HepG2 (cell line): ENCODE measurements around the gene RMRP. TPM values are rescaled to one million over a fixed set of nuclear protein-coding genes. Genes with fewer than 3 reads are reported as not detected.

ENCODE experiments used
- ATAC-seq: fragments of 200-7000 bp; cut with Tn5 transposase; 3 replicates; pipeline ENCODE4 v1.9.1; 2020; ENCODE audit warnings: mild to moderate bottlenecking, moderate library complexity
- BruUV-seq: library from RNA; stranded (reverse); fragments of 400-500 nt; replicated peaks from 2 replicates; lab custom pipeline; 2021; lab: Mats Ljungman, UMichigan
- CTCF ChIA-PET: fragments of 300-600 bp; formaldehyde crosslinking; extraction: SDS; loops from one replicate; lab custom pipeline; 2021; ENCODE audit warnings: low total read pairs, inconsistent platforms, low intra/inter-chr PET ratio; lab: Yijun Ruan, JAX
- POLR2A ChIA-PET: fragments of 350-600 bp; sonication (Branson Sonifier 250); formaldehyde crosslinking; loops from one replicate; lab custom pipeline; 2020; ENCODE audit warnings: antibody characterized with exemption, inconsistent platforms; lab: Yijun Ruan, JAX
- DNase-seq: peaks from one replicate; pipeline ENCODE4 v3.0.0-alpha.2; 2015; ENCODE audit warnings: low spot score
- FAIRE-seq: peaks from 3 replicates; lab custom pipeline; 2011; peaks lifted over from hg19 to GRCh38; lab: Jason Lieb, UNC
- H2AFZ ChIP-seq: one replicate; pipeline ENCODE4 v1.6.1; 2011; ENCODE audit warnings: low read length, inconsistent platforms
- H3K27ac ChIP-seq: fragments of 300-600 bp; 3 replicates; pipeline ENCODE4 v1.8.0; 2011; ENCODE audit warnings: mixed run types, mild to moderate bottlenecking, mixed read lengths, low read length, inconsistent platforms; ENCODE audit not compliant: insufficient read depth; ENCODE audit errors: extremely low read length
- H3K27me3 ChIP-seq, 2 experiments: fragments of 200-600 bp in 1 of 2; 2 replicates in 1 of 2; 3 replicates in 1 of 2; pipeline versions ENCODE4 v1.6.0 to v1.8.0; 2011; ENCODE audit warnings: low read length in 2 of 2, mild to moderate bottlenecking in 2 of 2, moderate library complexity in 2 of 2, inconsistent platforms in 1 of 2; ENCODE audit not compliant: insufficient read depth in 2 of 2, control insufficient read depth in 1 of 2
- H3K36me3 ChIP-seq, 2 experiments: fragments of 200-600 bp in 1 of 2; replicated peaks in 1 of 2; 2 replicates in 1 of 2; 3 replicates in 1 of 2; pipeline versions ENCODE4 v1.5.1 to v1.8.0; 2011; ENCODE audit warnings: low read length in 2 of 2, inconsistent platforms in 1 of 2; ENCODE audit not compliant: insufficient read depth in 2 of 2, control insufficient read depth in 1 of 2
- H3K4me1 ChIP-seq: 2 replicates; pipeline ENCODE4 v1.5.1; 2012; ENCODE audit warnings: low read length, inconsistent platforms; ENCODE audit not compliant: insufficient read depth
- H3K4me2 ChIP-seq: 2 replicates; pipeline ENCODE4 v1.6.0; 2011; ENCODE audit warnings: low read depth, low read length, inconsistent platforms
- H3K4me3 ChIP-seq, 3 experiments: fragments of 200-600 bp in 1 of 3; sonication (generic), shearing (Covaris generic) in 1 of 3; replicated peaks in 1 of 3; 2 replicates each; pipeline ENCODE4 v1.5.1; 2011 to 2016; ENCODE audit warnings: low read length in 3 of 3, inconsistent platforms in 2 of 3, low read depth in 2 of 3, mild to moderate bottlenecking in 2 of 3, control low read depth in 1 of 3, mixed read lengths in 1 of 3; ENCODE audit not compliant: insufficient read depth in 1 of 3
- H3K79me2 ChIP-seq: one replicate; pipeline ENCODE4 v1.6.1; 2011; ENCODE audit warnings: low read length, inconsistent platforms; ENCODE audit not compliant: insufficient read depth
- H3K9ac ChIP-seq: 2 replicates; pipeline ENCODE4 v1.6.0; 2011; ENCODE audit warnings: mild to moderate bottlenecking, low read depth, low read length, inconsistent platforms; ENCODE audit not compliant: insufficient read depth
- H3K9me3 ChIP-seq: 2 replicates; pipeline ENCODE4 v1.5.1; 2012; ENCODE audit warnings: mild to moderate bottlenecking, low read length
- H4K20me1 ChIP-seq: 2 replicates; pipeline ENCODE4 v1.6.0; 2011; ENCODE audit warnings: inconsistent platforms, mild to moderate bottlenecking, low read length, moderate library complexity; ENCODE audit not compliant: insufficient read depth
- CBX1 ChIP-seq: IDR thresholded peaks from one replicate; pipeline ENCODE4 v1.6.1; 2016; ENCODE audit warnings: antibody characterized with exemption, low read depth
- DMAP1 ChIP-seq: IDR thresholded peaks from 2 replicates; pipeline ENCODE4 v1.6.1; 2016
- JUN ChIP-seq: sonication (generic); formaldehyde crosslinking; IDR thresholded peaks from 2 replicates; pipeline ENCODE4 v1.4.0; 2020; ENCODE audit warnings: mild to moderate bottlenecking, missing genetic modification reagents
- MAFK ChIP-seq, 2 experiments: IDR thresholded peaks in 1 of 2; conservative IDR thresholded peaks in 1 of 2; 2 replicates each; pipeline ENCODE4 v1.6.1; 2011; ENCODE audit warnings: improper control_type of control experiment in 2 of 2, low read length in 2 of 2
- MAZ ChIP-seq, 2 experiments: sonication (generic) in 1 of 2; formaldehyde crosslinking in 1 of 2; IDR thresholded peaks; 2 replicates each; pipeline versions ENCODE4 v1.5.0 to v1.6.1; 2012 to 2020; ENCODE audit warnings: low read depth in 2 of 2, mild to moderate bottlenecking in 2 of 2, borderline replicate concordance in 1 of 2, improper control_type of control experiment in 1 of 2, low read length in 1 of 2, missing genetic modification reagents in 1 of 2, moderate library complexity in 1 of 2
- RBM39 ChIP-seq: fragments of 200-400 bp; formaldehyde crosslinking; IDR thresholded peaks from one replicate; pipeline ENCODE4 v1.6.1; 2018; ENCODE audit warnings: antibody characterized with exemption, mild to moderate bottlenecking, low read depth, low read length; ENCODE audit not compliant: poor library complexity, severe bottlenecking
- RCOR2 ChIP-seq: IDR thresholded peaks from 2 replicates; pipeline ENCODE4 v1.6.1; 2016; ENCODE audit warnings: missing biosample characterization, missing genetic modification reagents
- RFXANK ChIP-seq: IDR thresholded peaks from 2 replicates; pipeline ENCODE4 v1.6.1; 2016
- SPEN ChIP-seq: sonication (generic); formaldehyde crosslinking; IDR thresholded peaks from 2 replicates; pipeline ENCODE4 v1.5.1; 2020; ENCODE audit warnings: low read depth, mild to moderate bottlenecking, missing genetic modification reagents
- TBX3 ChIP-seq: fragments of 450-650 bp; IDR thresholded peaks from 2 replicates; pipeline ENCODE4 v1.6.1; 2017; ENCODE audit warnings: antibody characterized with exemption, mild to moderate bottlenecking, inconsistent platforms, borderline replicate concordance
- THYN1 ChIP-seq: sonication (generic); formaldehyde crosslinking; IDR thresholded peaks from 2 replicates; pipeline ENCODE4 v1.8.1; 2023; ENCODE audit warnings: low read depth, mild to moderate bottlenecking, moderate library complexity, missing genetic modification reagents, borderline replicate concordance
- ZBTB42 ChIP-seq: sonication (generic); formaldehyde crosslinking; IDR thresholded peaks from 2 replicates; pipeline ENCODE4 v1.5.0; 2020; ENCODE audit warnings: mild to moderate bottlenecking, missing genetic modification reagents
- ZKSCAN8 ChIP-seq: IDR thresholded peaks from 2 replicates; pipeline ENCODE4 v1.6.1; 2016; ENCODE audit warnings: borderline replicate concordance, missing genetic modification reagents, missing compliant biosample characterization
- ZNF484 ChIP-seq: sonication (generic); formaldehyde crosslinking; IDR thresholded peaks from 2 replicates; pipeline ENCODE4 v1.5.1; 2020; ENCODE audit warnings: mild to moderate bottlenecking, low read depth, missing genetic modification reagents, borderline replicate concordance
- ZNF773 ChIP-seq: sonication (generic); formaldehyde crosslinking; IDR thresholded peaks from 2 replicates; pipeline ENCODE4 v1.4.0; 2020; ENCODE audit warnings: missing genetic modification reagents, borderline replicate concordance
- ZNF839 ChIP-seq: sonication (generic); formaldehyde crosslinking; IDR thresholded peaks from 2 replicates; pipeline ENCODE4 v1.4.0; 2020; ENCODE audit warnings: missing genetic modification reagents, mild to moderate bottlenecking, borderline replicate concordance
- WGBS: methylation state at CpG from one replicate; pipeline ENCODE4 v1.1.6; 2017; ENCODE audit warnings: low lambda C conversion rate; 5-methylcytosine and 5-hydroxymethylcytosine counted together
- in situ Hi-C: cut with HindIII; loops from 2 replicates; pipeline ENCODE4 v1.10.0; 2017; ENCODE audit warnings: low pct_unique_long_range_greater_than_20kb; ENCODE audit not compliant: extremely low pct_ligation_motif_present
- intact Hi-C: fragments of 100-400 bp; cut with micrococcal nuclease; formaldehyde crosslinking; loops from one replicate; pipeline ENCODE4 v1.10.0; 2022; ENCODE audit not compliant: unreplicated experiment
- polyA plus RNA-seq, 8 experiments: library from polyadenylated mRNA; depleted of rRNA in 3 of 8; stranded (reverse) in 7 of 8; unstranded in 1 of 8; fragments of >200 nt; fragmentation: Illumina TruSeq in 4 of 8; extraction: Trizol in 4 of 8; gene quantifications; 2 replicates each; pipeline versions ENCODE4 v1.2.1 to v1.2.3, GENCODE V29; 2011 to 2016; ENCODE audit warnings: low read depth in 4 of 8, missing spikeins in 1 of 8, mixed read lengths in 1 of 8; ENCODE audit not compliant: insufficient read depth in 1 of 8
- total RNA-seq, 5 experiments: library from RNA; depleted of rRNA; stranded (reverse); fragments of >200 nt; fragmentation: Illumina TruSeq; extraction: Trizol; gene quantifications; 2 replicates each; pipeline ENCODE4 v1.2.3, GENCODE V29; 2016; ENCODE audit warnings: low read depth in 1 of 5
- TF ChIP-seq, protein P1 (sequence below): sonication (generic); formaldehyde crosslinking; conservative IDR thresholded peaks from 2 replicates; pipeline ENCODE4 v1.5.0; 2020; ENCODE audit warnings: missing genetic modification reagents

RMRP gene
- total and polyA plus RNA-seq, 2 of the 13 experiments (the other 11 are each of a cell fraction or from before 2014, with no cell fraction given) = 51.4 to 4,025 TPM

DNA sequence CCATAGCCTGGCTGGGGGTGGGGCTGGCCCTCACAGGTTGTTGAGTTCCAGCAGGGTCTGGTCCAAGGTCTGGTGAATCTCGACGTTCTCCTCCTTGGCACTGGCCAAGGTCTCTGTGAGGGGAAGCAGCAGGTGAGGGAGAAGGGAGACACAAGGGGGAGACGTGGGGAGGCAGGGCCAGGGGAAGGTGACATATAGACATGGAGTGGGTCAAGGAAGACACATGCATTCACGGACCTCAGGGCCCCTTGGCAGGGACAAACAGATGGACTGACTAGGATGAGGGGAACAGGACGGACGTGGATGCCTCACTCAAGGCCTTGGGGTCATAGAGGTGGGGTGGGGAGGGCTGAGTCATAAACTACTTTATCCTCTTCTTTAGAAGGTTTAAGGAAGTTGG is 24.2 kb upstream of the RMRP start:
- H4K20me1 ChIP-seq = no peaks in the 10 kb centered on the region
- WGBS = 81% methylated on average over 6 of the region's 6 CpGs
- in situ Hi-C loops = no loop called here
- no peak overlapping the region for H3K9ac ChIP-seq
- H3K79me2 ChIP-seq = no peaks in the 10 kb centered on the region
- ATAC-seq = no peak
- TF ChIP-seq ZNF484 (CRISPR knock-in tag) (no peak), ZNF773 (no peak), CBX1 (no peak), MAZ (IDR thresholded peaks at IDR 0.05; ENCODE audit: borderline replicate concordance, low read depth, low read length) (no peak), MAZ (CRISPR knock-in tag; IDR thresholded peaks at IDR 0.05; ENCODE audit: low read depth) (no peak), RFXANK (no peak), RCOR2 (CRISPR knock-in tag) (no peak), JUN (CRISPR knock-in tag) (no peak), TBX3 (no peak), THYN1 (CRISPR knock-in tag) (no peak), ZNF839 (no peak), ZBTB42 (CRISPR knock-in tag) (no peak), RBM39 (no peak), MAFK (conservative IDR thresholded peaks at IDR 0.05 in 1 of 2, IDR thresholded peaks at IDR 0.05 in 1 of 2; ENCODE audit: low read length in 2 of 2) (no peak), SPEN (no peak), ZKSCAN8 (CRISPR knock-in tag) (no peak), DMAP1 (no peak)
- TF ChIP-seq, protein P1, sequence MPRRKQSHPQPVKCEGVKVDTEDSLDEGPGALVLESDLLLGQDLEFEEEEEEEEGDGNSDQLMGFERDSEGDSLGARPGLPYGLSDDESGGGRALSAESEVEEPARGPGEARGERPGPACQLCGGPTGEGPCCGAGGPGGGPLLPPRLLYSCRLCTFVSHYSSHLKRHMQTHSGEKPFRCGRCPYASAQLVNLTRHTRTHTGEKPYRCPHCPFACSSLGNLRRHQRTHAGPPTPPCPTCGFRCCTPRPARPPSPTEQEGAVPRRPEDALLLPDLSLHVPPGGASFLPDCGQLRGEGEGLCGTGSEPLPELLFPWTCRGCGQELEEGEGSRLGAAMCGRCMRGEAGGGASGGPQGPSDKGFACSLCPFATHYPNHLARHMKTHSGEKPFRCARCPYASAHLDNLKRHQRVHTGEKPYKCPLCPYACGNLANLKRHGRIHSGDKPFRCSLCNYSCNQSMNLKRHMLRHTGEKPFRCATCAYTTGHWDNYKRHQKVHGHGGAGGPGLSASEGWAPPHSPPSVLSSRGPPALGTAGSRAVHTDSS (CRISPR knock-in tag) = no peak
- TF ChIP-seq, all 625 proteins: peak for 0
- intact Hi-C loops = no loop called here
- no peak overlapping the region for H3K4me2 ChIP-seq
- H3K27ac ChIP-seq = no peak overlapping the region
- H3K27me3 ChIP-seq = no peaks in the 10 kb centered on the region
- no TSS peak for BruUV-seq
- POLR2A ChIA-PET = no interaction called here
- H3K36me3 ChIP-seq = no peaks in the 10 kb centered on the region
- no peak overlapping the region for H2AFZ ChIP-seq
- no peak for DNase-seq
- H3K4me3 ChIP-seq = no peak overlapping the region
- no peaks in the 10 kb centered on the region for H3K9me3 ChIP-seq
- CTCF ChIA-PET = no interaction called here
- no peak for FAIRE-seq
- peaks cover 22% of the 10 kb centered on the region for H3K4me1 ChIP-seq
